ENCODE data around the gene GNAL. TPM values are rescaled to one million over a fixed set of nuclear protein-coding genes. Genes with fewer than 3 reads are reported as not detected.

Gene GNAL
- total RNA-seq, 3 donors from 2014 or later (not counting 1 experiment from before 2014, with no cell fraction given): 10.9 to 15.0 (median 12.6) TPM

DNA sequence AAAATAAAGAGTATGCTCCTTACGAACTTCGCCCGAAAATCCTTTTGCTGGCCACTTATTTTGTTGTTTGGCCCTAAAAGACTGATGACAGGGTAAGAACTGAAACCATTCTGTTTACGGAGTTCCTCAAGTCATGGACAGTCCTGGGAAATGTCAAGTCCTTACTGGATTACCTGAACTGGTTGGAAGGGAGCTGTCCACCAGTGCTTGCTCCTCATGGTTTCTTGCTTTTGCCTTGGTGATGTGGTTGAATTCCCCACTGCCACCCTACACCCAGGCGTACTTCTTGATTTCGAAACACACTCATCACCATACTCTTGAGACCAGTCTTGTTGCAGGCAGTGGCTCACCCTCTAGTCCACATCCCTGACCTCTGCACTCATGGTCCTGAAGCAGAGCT is 113.1 kb downstream of the GNAL start:
- Mint-ChIP-seq H3K36me3 (no peaks in the 10 kb centered on the region), H3K9me3 (no peaks in the 10 kb centered on the region), H3K4me3 (no peak overlapping the region), H3K27ac (no peak overlapping the region), H3K4me1 (peaks cover 8 to 14% of the 10 kb centered on the region in 2 donors), H3K27me3 (ENCODE audit: low read depth in 2 of 2) (peaks cover 0 to 4% of the 10 kb centered on the region in 2 donors)
- Histone ChIP-seq H3K27me3 (ENCODE audit: control insufficient read depth, insufficient read depth, low read length) (no peaks in the 10 kb centered on the region), H3K4me3 (ENCODE audit: low read length) (no peak overlapping the region), H3K4me1 (ENCODE audit: control insufficient read depth, insufficient read depth, low read length) (no peaks in the 10 kb centered on the region), H3K27ac (ENCODE audit: low read length) (no peak overlapping the region), H3K9me3 (ENCODE audit: control insufficient read depth, insufficient read depth, low read length) (no peaks in the 10 kb centered on the region), H3K36me3 (ENCODE audit: control insufficient read depth, insufficient read depth, low read length) (no peaks in the 10 kb centered on the region)
- DNase-seq: no peak
- WGBS (ENCODE audit: insufficient coverage): 95% methylated on average over 6 of the region's 6 CpGs
- no peak for ATAC-seq
- intact Hi-C loops (cut with micrococcal nuclease): no loop called here
- TF ChIP-seq, protein P1, sequence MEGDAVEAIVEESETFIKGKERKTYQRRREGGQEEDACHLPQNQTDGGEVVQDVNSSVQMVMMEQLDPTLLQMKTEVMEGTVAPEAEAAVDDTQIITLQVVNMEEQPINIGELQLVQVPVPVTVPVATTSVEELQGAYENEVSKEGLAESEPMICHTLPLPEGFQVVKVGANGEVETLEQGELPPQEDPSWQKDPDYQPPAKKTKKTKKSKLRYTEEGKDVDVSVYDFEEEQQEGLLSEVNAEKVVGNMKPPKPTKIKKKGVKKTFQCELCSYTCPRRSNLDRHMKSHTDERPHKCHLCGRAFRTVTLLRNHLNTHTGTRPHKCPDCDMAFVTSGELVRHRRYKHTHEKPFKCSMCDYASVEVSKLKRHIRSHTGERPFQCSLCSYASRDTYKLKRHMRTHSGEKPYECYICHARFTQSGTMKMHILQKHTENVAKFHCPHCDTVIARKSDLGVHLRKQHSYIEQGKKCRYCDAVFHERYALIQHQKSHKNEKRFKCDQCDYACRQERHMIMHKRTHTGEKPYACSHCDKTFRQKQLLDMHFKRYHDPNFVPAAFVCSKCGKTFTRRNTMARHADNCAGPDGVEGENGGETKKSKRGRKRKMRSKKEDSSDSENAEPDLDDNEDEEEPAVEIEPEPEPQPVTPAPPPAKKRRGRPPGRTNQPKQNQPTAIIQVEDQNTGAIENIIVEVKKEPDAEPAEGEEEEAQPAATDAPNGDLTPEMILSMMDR (IDR thresholded peaks at IDR 0.05): no peak

DNA sequence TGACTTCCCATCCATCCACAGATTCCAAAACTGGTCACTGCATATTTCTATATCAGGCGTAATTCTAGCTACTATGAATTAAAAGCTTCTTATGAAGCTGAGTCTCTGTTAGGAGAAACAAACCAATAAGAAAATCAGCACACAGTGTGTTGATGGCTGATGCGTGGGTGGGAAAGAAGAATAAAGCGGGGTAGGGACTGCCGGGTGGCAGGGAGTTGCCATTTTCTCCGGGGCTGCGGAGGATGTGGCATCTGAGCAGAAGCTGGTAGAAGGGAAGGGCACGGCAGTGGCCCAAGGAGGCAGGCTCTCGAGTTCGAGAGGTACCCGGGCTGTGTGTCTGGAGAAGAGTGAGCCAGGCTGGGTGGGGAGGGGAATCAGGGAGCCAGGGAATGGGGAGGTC is 113.5 kb downstream of the GNAL start:
- H3K4me1 Mint-ChIP-seq: peaks cover 12 to 19% of the 10 kb centered on the region in 2 donors
- TF ChIP-seq, protein P1 (IDR thresholded peaks at IDR 0.05): no peak
- no peaks in the 10 kb centered on the region for H3K27me3 ChIP-seq (ENCODE audit: control insufficient read depth, insufficient read depth, low read length)
- DNase-seq (no peak), ATAC-seq (no peak)
- H3K4me1 ChIP-seq (ENCODE audit: control insufficient read depth, insufficient read depth, low read length): no peaks in the 10 kb centered on the region
- no peaks in the 10 kb centered on the region for H3K9me3 ChIP-seq (ENCODE audit: control insufficient read depth, insufficient read depth, low read length)
- no peak overlapping the region for H3K27ac ChIP-seq (ENCODE audit: low read length)
- no peaks in the 10 kb centered on the region for H3K36me3 ChIP-seq (ENCODE audit: control insufficient read depth, insufficient read depth, low read length)
- intact Hi-C loops (cut with micrococcal nuclease): no loop called here
- peaks cover 0 to 4% of the 10 kb centered on the region in 2 donors for H3K27me3 Mint-ChIP-seq (ENCODE audit: low read depth in 2 of 2)
- H3K9me3 Mint-ChIP-seq: no peaks in the 10 kb centered on the region
- no peak overlapping the region for H3K4me3 ChIP-seq (ENCODE audit: low read length)
- no peaks in the 10 kb centered on the region for H3K36me3 Mint-ChIP-seq
- 92% methylated on average over 10 of the region's 10 CpGs for WGBS (ENCODE audit: insufficient coverage)
- H3K27ac Mint-ChIP-seq: no peak overlapping the region
- no peak overlapping the region for H3K4me3 Mint-ChIP-seq

DNA sequence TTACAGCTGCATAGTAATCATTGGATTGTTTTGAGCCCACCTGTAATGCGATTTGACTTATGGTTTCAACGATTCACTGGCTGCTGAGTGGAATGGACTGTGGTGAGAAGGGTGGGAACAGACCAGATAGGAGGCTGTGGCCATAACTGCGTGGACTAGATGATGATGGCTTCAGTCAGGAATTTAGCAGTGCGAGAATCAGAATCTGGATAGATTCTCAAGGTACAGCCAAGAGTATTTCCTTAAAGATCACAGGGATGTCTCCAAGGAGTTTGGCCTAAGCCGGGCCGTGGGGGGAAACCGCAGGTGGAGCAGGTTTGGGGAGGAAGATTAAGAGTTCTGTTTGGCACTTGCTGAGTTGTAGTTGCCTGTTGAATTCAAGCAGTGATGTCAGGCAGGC is 118.2 kb downstream of the GNAL start:
- Histone ChIP-seq H3K27me3 (ENCODE audit: control insufficient read depth, insufficient read depth, low read length) (no peaks in the 10 kb centered on the region), H3K4me3 (ENCODE audit: low read length) (no peak overlapping the region), H3K36me3 (ENCODE audit: control insufficient read depth, insufficient read depth, low read length) (no peaks in the 10 kb centered on the region), H3K4me1 (ENCODE audit: control insufficient read depth, insufficient read depth, low read length) (no peaks in the 10 kb centered on the region), H3K27ac (ENCODE audit: low read length) (peak overlapping the region; percentile 61), H3K9me3 (ENCODE audit: control insufficient read depth, insufficient read depth, low read length) (no peaks in the 10 kb centered on the region)
- Mint-ChIP-seq H3K4me1 (peaks cover 10 to 13% of the 10 kb centered on the region in 2 donors), H3K4me3 (peak overlapping the region; percentile 45), H3K27me3 (ENCODE audit: low read depth in 2 of 2) (peaks cover 0 to 4% of the 10 kb centered on the region in 2 donors), H3K9me3 (no peaks in the 10 kb centered on the region), H3K27ac (peak overlapping the region; percentile 75 to 82), H3K36me3 (no peaks in the 10 kb centered on the region)
- ATAC-seq (no peak), DNase-seq (no peak)
- intact Hi-C loops (cut with micrococcal nuclease): loop anchor here (5.0 kb wide), 2 partner anchors 45 kb away; partner anchors contain the start of gene CHMP1B
- WGBS (ENCODE audit: insufficient coverage): 92% methylated on average over 7 of the region's 7 CpGs
- TF ChIP-seq, protein P1 (IDR thresholded peaks at IDR 0.05): no peak

All from natural killer cell (primary cell).